ENCODE measurements around the gene TNFSF18.

The TNFSF18 gene

GRCh38 chr1:173014160-173014559, 36.6 kb downstream of the TNFSF18 start:
- no peaks in the 10 kb centered on the region for H3K27me3 ChIP-seq (ENCODE audit: insufficient read depth, poor library complexity, severe bottlenecking)
- no peaks in the 10 kb centered on the region for H3K36me3 ChIP-seq (ENCODE audit: low read depth)
- ATAC-seq (ENCODE audit: low read depth) (no peak), DNase-seq (ENCODE audit: low spot score) (no peak)
- no peak overlapping the region for H3K4me3 ChIP-seq (ENCODE audit: severe bottlenecking)
- no peak for TF ChIP-seq CTCF (IDR thresholded peaks at IDR 0.05; ENCODE audit: poor library complexity, severe bottlenecking)
- no peaks in the 10 kb centered on the region for H3K4me1 ChIP-seq (ENCODE audit: insufficient read depth, poor library complexity, severe bottlenecking)
- no peaks in the 10 kb centered on the region for H3K9me3 ChIP-seq (ENCODE audit: severe bottlenecking)
- no peak overlapping the region for H3K27ac ChIP-seq (ENCODE audit: poor library complexity, severe bottlenecking)

DNA sequence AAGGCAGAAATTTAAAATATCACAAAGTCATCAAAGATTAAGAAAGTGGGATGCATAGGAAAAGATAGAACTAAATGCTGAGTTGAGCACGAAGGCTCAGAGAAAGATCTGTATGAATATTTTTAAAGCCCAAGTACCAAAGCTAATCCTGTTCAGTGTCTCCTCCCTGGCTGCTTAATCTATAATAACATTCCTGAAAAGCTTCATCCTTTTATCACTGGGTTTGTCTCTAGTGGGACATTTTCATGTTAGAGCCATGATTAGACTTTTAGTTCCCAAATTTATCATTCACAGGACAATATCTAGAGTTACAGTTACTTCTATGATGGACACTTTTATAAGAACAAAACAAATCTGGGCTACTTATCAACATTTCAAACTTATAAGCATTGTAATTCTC, 38.6 kb downstream of the TNFSF18 start:
- H3K9me3 ChIP-seq (ENCODE audit: severe bottlenecking) = no peaks in the 10 kb centered on the region
- H3K27ac ChIP-seq (ENCODE audit: poor library complexity, severe bottlenecking) = no peak overlapping the region
- no peak overlapping the region for H3K4me3 ChIP-seq (ENCODE audit: severe bottlenecking)
- H3K36me3 ChIP-seq (ENCODE audit: low read depth) = no peaks in the 10 kb centered on the region; the same call in 1 of the 2 replicates
- no peak for TF ChIP-seq CTCF (IDR thresholded peaks at IDR 0.05; ENCODE audit: poor library complexity, severe bottlenecking)
- ATAC-seq (ENCODE audit: low read depth) (no peak), DNase-seq (ENCODE audit: low spot score) (no peak)
- H3K4me1 ChIP-seq (ENCODE audit: insufficient read depth, poor library complexity, severe bottlenecking) = peaks cover 2% of the 10 kb centered on the region
- no peaks in the 10 kb centered on the region for H3K27me3 ChIP-seq (ENCODE audit: insufficient read depth, poor library complexity, severe bottlenecking)

- TF ChIP-seq CTCF (IDR thresholded peaks at IDR 0.05; ENCODE audit: poor library complexity, severe bottlenecking) = no peak
- no peak overlapping the region for H3K27ac ChIP-seq (ENCODE audit: poor library complexity, severe bottlenecking)
- no peaks in the 10 kb centered on the region; the same call in 1 of the 2 replicates for H3K36me3 ChIP-seq (ENCODE audit: low read depth)
- H3K4me1 ChIP-seq (ENCODE audit: insufficient read depth, poor library complexity, severe bottlenecking) = peaks cover 2% of the 10 kb centered on the region
- no peak overlapping the region for H3K4me3 ChIP-seq (ENCODE audit: severe bottlenecking)
- peaks cover 3% of the 10 kb centered on the region for H3K9me3 ChIP-seq (ENCODE audit: severe bottlenecking)
- DNase-seq (ENCODE audit: low spot score) (no peak), ATAC-seq (ENCODE audit: low read depth) (no peak)
- no peaks in the 10 kb centered on the region for H3K27me3 ChIP-seq (ENCODE audit: insufficient read depth, poor library complexity, severe bottlenecking)
Measured at GRCh38 chr1:173009597-173009996, 41.1 kb downstream of the TNFSF18 start.

GRCh38 chr1:173005196-173005864, 45.4 kb downstream of the TNFSF18 start:
- ATAC-seq (ENCODE audit: low read depth) (no peak), DNase-seq (ENCODE audit: low spot score) (no peak)
- H3K4me3 ChIP-seq (ENCODE audit: severe bottlenecking) = no peak overlapping the region
- no peak overlapping the region for H3K27ac ChIP-seq (ENCODE audit: poor library complexity, severe bottlenecking)
- peaks cover 3% of the 10 kb centered on the region for H3K9me3 ChIP-seq (ENCODE audit: severe bottlenecking)
- H3K36me3 ChIP-seq (ENCODE audit: low read depth) = no peaks in the 10 kb centered on the region; the same call in 1 of the 2 replicates
- no peak for TF ChIP-seq CTCF (IDR thresholded peaks at IDR 0.05; ENCODE audit: poor library complexity, severe bottlenecking)
- H3K4me1 ChIP-seq (ENCODE audit: insufficient read depth, poor library complexity, severe bottlenecking) = peaks cover 2% of the 10 kb centered on the region
- no peaks in the 10 kb centered on the region for H3K27me3 ChIP-seq (ENCODE audit: insufficient read depth, poor library complexity, severe bottlenecking)
